Measurements from ENCODE around the gene IFNA21.

IFNA21 gene

DNA sequence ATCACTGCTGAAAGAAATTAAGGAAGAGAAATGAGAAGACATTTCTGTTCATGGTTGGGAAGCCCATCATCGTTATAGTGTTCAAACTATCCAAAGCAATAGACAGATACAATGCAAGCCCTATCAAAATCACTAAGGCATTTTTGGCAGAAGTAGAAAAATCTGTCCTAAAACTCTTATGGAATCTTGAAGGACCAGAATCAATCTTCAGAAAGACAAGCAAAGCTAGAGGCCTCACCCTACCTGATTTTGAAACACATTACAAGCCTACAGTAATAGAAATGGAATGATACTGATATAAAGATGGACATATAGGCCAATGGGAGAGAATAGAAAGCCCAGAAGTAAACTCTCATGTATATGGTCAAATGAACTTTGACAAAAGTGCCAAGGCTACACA, 4.9 kb upstream of the IFNA21 start:
- TF ChIP-seq, protein P1, sequence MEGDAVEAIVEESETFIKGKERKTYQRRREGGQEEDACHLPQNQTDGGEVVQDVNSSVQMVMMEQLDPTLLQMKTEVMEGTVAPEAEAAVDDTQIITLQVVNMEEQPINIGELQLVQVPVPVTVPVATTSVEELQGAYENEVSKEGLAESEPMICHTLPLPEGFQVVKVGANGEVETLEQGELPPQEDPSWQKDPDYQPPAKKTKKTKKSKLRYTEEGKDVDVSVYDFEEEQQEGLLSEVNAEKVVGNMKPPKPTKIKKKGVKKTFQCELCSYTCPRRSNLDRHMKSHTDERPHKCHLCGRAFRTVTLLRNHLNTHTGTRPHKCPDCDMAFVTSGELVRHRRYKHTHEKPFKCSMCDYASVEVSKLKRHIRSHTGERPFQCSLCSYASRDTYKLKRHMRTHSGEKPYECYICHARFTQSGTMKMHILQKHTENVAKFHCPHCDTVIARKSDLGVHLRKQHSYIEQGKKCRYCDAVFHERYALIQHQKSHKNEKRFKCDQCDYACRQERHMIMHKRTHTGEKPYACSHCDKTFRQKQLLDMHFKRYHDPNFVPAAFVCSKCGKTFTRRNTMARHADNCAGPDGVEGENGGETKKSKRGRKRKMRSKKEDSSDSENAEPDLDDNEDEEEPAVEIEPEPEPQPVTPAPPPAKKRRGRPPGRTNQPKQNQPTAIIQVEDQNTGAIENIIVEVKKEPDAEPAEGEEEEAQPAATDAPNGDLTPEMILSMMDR (IDR thresholded peaks at IDR 0.05; ENCODE audit: insufficient read depth, low read length, poor library complexity, severe bottlenecking): no peak
- no peak for DNase-seq (ENCODE audit: extremely low read depth, insufficient read length)
- no peak overlapping the region for H3K4me3 ChIP-seq (replicated peaks; ENCODE audit: low read depth, low read length)
- H3K36me3 ChIP-seq (ENCODE audit: control insufficient read depth, insufficient read depth, low read length): no peaks in the 10 kb centered on the region
- H3K27me3 ChIP-seq (replicated peaks; ENCODE audit: control insufficient read depth, insufficient read depth, low read length): 0 out of 2 replicates have a peak, but pooled peaks cover 1% of the 10 kb centered on the region

DNA sequence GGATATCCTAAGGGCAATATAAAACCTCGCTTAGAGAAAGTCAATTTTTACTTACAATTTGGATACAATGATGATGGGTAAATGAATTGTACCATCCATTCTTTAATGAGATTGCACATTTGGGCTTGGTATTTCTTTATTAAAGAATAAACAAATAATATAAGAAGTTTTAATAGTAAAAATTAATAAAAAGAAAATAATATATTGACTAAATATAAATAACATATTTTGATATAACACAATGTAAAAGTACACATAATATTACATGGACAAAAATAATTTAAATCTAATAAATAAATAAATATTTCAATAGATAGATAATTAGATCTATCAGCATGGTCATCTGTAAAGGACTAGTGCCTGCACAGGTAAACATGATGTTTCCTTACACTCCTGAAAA, 944 bp downstream of the IFNA21 start:
- TF ChIP-seq, protein P1 (IDR thresholded peaks at IDR 0.05; ENCODE audit: insufficient read depth, low read length, poor library complexity, severe bottlenecking): no peak
- DNase-seq (ENCODE audit: extremely low read depth, insufficient read length): no peak
- no peak overlapping the region for H3K4me3 ChIP-seq (replicated peaks; ENCODE audit: low read depth, low read length)
- no peaks in the 10 kb centered on the region for H3K36me3 ChIP-seq (ENCODE audit: control insufficient read depth, insufficient read depth, low read length)
- no peaks in the 10 kb centered on the region for H3K27me3 ChIP-seq (replicated peaks; ENCODE audit: control insufficient read depth, insufficient read depth, low read length)

DNA sequence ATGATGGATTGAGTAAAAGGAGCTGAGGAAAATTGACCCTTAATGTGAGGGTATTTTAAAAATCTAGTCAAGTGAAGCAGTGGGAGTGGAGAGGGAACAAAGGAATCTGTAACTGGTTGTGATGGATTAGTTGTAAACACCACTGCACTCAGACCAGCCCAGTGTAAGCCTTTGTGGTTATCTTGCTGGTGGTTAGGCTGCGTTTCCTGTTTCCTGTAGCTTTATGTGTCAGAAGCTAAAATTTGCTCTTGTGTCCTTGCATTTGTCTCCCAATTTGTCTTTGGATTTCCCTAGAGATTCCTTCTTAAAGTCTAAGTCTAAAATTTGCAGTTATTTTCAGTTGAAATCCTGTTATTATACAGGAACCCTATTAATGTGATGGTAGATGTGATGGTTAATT, 6.3 kb downstream of the IFNA21 start:
- H3K27me3 ChIP-seq (replicated peaks; ENCODE audit: control insufficient read depth, insufficient read depth, low read length): no peaks in the 10 kb centered on the region
- TF ChIP-seq, protein P1 (IDR thresholded peaks at IDR 0.05; ENCODE audit: insufficient read depth, low read length, poor library complexity, severe bottlenecking): no peak
- no peak for DNase-seq (ENCODE audit: extremely low read depth, insufficient read length)
- no peaks in the 10 kb centered on the region for H3K36me3 ChIP-seq (ENCODE audit: control insufficient read depth, insufficient read depth, low read length)
- no peak overlapping the region for H3K4me3 ChIP-seq (replicated peaks; ENCODE audit: low read depth, low read length)

DNA sequence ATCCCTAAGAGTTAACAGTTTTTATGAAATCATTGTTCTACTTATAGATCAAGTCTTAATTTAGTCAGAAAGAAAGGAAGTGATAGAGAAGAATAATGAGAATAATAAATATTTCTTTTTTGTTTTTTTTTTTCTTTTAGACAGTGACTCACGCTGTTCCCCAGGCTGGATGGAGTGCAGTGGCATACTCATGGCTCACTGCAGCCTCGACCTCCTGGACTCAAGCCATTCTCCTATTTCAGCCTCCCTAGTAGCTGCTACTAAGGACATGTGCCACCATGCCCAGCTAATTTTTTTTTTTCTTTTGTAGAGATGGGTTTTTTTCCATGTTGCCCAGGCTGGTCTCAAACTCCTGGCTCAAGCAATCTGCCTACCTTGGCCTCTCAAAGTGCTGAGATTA, 11.0 kb downstream of the IFNA21 start:
- no peaks in the 10 kb centered on the region for H3K36me3 ChIP-seq (ENCODE audit: control insufficient read depth, insufficient read depth, low read length)
- TF ChIP-seq, protein P1 (IDR thresholded peaks at IDR 0.05; ENCODE audit: insufficient read depth, low read length, poor library complexity, severe bottlenecking): no peak
- no peak overlapping the region for H3K4me3 ChIP-seq (replicated peaks; ENCODE audit: low read depth, low read length)
- no peak for DNase-seq (ENCODE audit: extremely low read depth, insufficient read length)
- H3K27me3 ChIP-seq (replicated peaks; ENCODE audit: control insufficient read depth, insufficient read depth, low read length): no peaks in the 10 kb centered on the region

DNA sequence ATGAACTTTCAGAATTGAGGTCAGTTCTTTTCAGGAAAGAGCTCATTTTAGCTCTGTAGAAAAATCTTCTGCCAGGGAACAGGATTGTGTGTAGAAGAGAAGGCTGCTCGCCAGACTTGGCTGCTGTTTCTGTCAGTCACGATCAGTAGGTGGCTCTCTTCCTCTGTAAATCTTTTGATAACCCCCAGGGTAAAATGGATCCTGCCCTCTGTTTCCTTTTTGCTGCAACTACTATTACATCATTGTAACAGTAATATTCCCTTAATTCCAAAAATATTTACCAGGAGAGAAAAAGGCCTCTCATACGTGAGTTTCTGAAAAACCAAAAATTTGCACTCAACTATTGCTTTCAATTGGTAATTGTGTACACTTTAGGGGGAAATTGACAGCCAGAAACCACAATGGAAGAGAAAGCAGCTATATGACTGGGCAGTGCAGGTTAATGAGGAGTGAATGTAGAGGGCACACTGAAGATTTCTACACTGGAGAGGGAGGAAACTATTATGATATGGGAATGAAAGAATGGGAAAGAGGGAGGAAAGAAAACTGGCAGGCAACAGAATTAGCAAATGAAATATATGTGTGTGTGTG, 12.3 kb downstream of the IFNA21 start:
- Histone ChIP-seq H3K36me3 (ENCODE audit: control insufficient read depth, insufficient read depth, low read length) (no peaks in the 10 kb centered on the region), H3K4me3 (replicated peaks; ENCODE audit: low read depth, low read length) (no peak overlapping the region), H3K27me3 (replicated peaks; ENCODE audit: control insufficient read depth, insufficient read depth, low read length) (no peaks in the 10 kb centered on the region)
- TF ChIP-seq, protein P1 (IDR thresholded peaks at IDR 0.05; ENCODE audit: insufficient read depth, low read length, poor library complexity, severe bottlenecking): peak; percentile 44
- DNase-seq (ENCODE audit: extremely low read depth, insufficient read length): no peak

All from GM06990 (cell line).